GM12878 (cell line): ENCODE results near the gene CACNA2D1. TPM values are rescaled to one million over a fixed set of nuclear protein-coding genes. Genes with fewer than 3 reads are reported as not detected.

Source experiments
- ATAC-seq: fragments of 200-7000 bp; cut with Tn5 transposase; 3 replicates; pipeline ENCODE4 v1.9.1; 2020; ENCODE audit warnings: mild to moderate bottlenecking, moderate library complexity
- BruUV-seq: library from RNA; stranded (reverse); fragments of 400-500 nt; replicated peaks from 2 replicates; lab custom pipeline; 2021; lab: Mats Ljungman, UMichigan
- CTCF ChIA-PET: fragments of 300-600 bp; sonication (Branson Sonifier 250); formaldehyde crosslinking; extraction: SDS; loops from one replicate; lab custom pipeline; 2021; ENCODE audit warnings: inconsistent platforms; lab: Yijun Ruan, JAX
- POLR2A ChIA-PET: fragments of 350-600 bp; formaldehyde crosslinking; extraction: SDS; loops from one replicate; lab custom pipeline; 2021; ENCODE audit warnings: inconsistent platforms; lab: Charles Lee
- RAD21 ChIA-PET: fragments of 300-600 bp; sonication (Branson Sonifier 250); formaldehyde crosslinking; loops from one replicate; lab custom pipeline; 2023; ENCODE audit warnings: antibody characterized with exemption; ENCODE audit not compliant: unreplicated experiment; lab: Charles Lee
- SMC1A ChIA-PET: fragments of 300-600 bp; sonication (Branson Sonifier 250); formaldehyde crosslinking; loops from one replicate; lab custom pipeline; 2023; ENCODE audit not compliant: unreplicated experiment, uncharacterized antibody; lab: Charles Lee
- DNase-seq: peaks from one replicate; pipeline ENCODE4 v3.0.0-alpha.2; 2011; ENCODE audit warnings: low read depth, low spot score
- FAIRE-seq: peaks from 3 replicates; lab custom pipeline; 2011; peaks lifted over from hg19 to GRCh38; lab: Jason Lieb, UNC
- H2AFZ ChIP-seq: 2 replicates; pipeline ENCODE4 v1.6.0; 2011; ENCODE audit warnings: low read depth, low read length, control low read depth; ENCODE audit not compliant: control insufficient read depth
- H3K27ac ChIP-seq: 2 replicates; pipeline ENCODE4 v1.5.1; 2011; ENCODE audit warnings: control low read depth; ENCODE audit not compliant: control insufficient read depth, insufficient read depth
- H3K27me3 ChIP-seq, 2 experiments: replicated peaks in 1 of 2; 2 replicates each; pipeline versions ENCODE4 v1.6.0 to v1.6.1; 2011; ENCODE audit warnings: low read length in 1 of 2; ENCODE audit not compliant: control insufficient read depth in 2 of 2, insufficient read depth in 2 of 2
- H3K36me3 ChIP-seq, 2 experiments: 2 replicates each; pipeline ENCODE4 v1.5.1; 2011; ENCODE audit warnings: low read length in 1 of 2; ENCODE audit not compliant: control insufficient read depth in 2 of 2, insufficient read depth in 2 of 2
- H3K4me1 ChIP-seq: 2 replicates; pipeline ENCODE4 v1.6.1; 2011; ENCODE audit warnings: mild to moderate bottlenecking, low read length, moderate library complexity, mixed read lengths; ENCODE audit not compliant: control insufficient read depth, insufficient read depth
- H3K4me2 ChIP-seq: 2 replicates; pipeline ENCODE4 v1.6.0; 2011; ENCODE audit warnings: control low read depth; ENCODE audit not compliant: control insufficient read depth, insufficient read depth
- H3K4me3 ChIP-seq: fragments of 200-600 bp; sonication (generic); 2 replicates; pipeline ENCODE4 v1.5.1; 2016
- H3K79me2 ChIP-seq: 2 replicates; pipeline ENCODE4 v1.6.0; 2011; ENCODE audit warnings: low read length; ENCODE audit not compliant: control insufficient read depth, insufficient read depth
- H3K9ac ChIP-seq: 2 replicates; pipeline ENCODE4 v1.8.0; 2011; ENCODE audit warnings: low read length, control low read depth, mixed read lengths; ENCODE audit not compliant: control insufficient read depth, insufficient read depth
- H3K9me3 ChIP-seq: replicated peaks from 3 replicates; pipeline ENCODE4 v1.5.1; 2011; ENCODE audit warnings: mild to moderate bottlenecking, low read length; ENCODE audit not compliant: control insufficient read depth, insufficient read depth
- H4K20me1 ChIP-seq: 2 replicates; pipeline ENCODE4 v1.6.0; 2011; ENCODE audit not compliant: control insufficient read depth, insufficient read depth
- CBX5 ChIP-seq: sonication (generic); IDR thresholded peaks from 2 replicates; pipeline ENCODE4 v1.6.1; 2016; ENCODE audit warnings: low read depth, moderate library complexity, mild to moderate bottlenecking, inconsistent platforms
- ETV6 ChIP-seq, 2 experiments: fragments of 450-650 bp in 1 of 2; IDR thresholded peaks in 1 of 2; conservative IDR thresholded peaks in 1 of 2; 2 replicates each; pipeline ENCODE4 v1.6.1; 2014; ENCODE audit warnings: antibody characterized with exemption in 1 of 2, borderline replicate concordance in 1 of 2, low read depth in 1 of 2, mild to moderate bottlenecking in 1 of 2, moderate library complexity in 1 of 2
- FOXM1 ChIP-seq: IDR thresholded peaks from 2 replicates; pipeline ENCODE4 v1.6.1; 2012; ENCODE audit warnings: low read depth, mild to moderate bottlenecking, inconsistent platforms, low read length, moderate library complexity
- MYB ChIP-seq: fragments of 150-350 bp; IDR thresholded peaks from 2 replicates; pipeline ENCODE4 v1.6.1; 2014; ENCODE audit warnings: mild to moderate bottlenecking, low read depth, low read length, borderline replicate concordance
- NR2C2 ChIP-seq: IDR thresholded peaks from 2 replicates; pipeline ENCODE4 v1.6.1; 2011; ENCODE audit warnings: borderline replicate concordance, low read depth; ENCODE audit not compliant: control insufficient read depth, insufficient read length
- POU2F2 ChIP-seq: IDR thresholded peaks from 3 replicates; pipeline ENCODE4 v1.6.1; 2011; ENCODE audit warnings: low read depth, mild to moderate bottlenecking, low read length, borderline replicate concordance
- PRDM15 ChIP-seq: fragments of 450-650 bp; formaldehyde crosslinking; IDR thresholded peaks from 2 replicates; pipeline ENCODE4 v1.4.0; 2020; ENCODE audit warnings: mild to moderate bottlenecking, moderate library complexity
- SIX5 ChIP-seq: IDR thresholded peaks from 2 replicates; pipeline ENCODE4 v1.6.1; 2011; ENCODE audit warnings: mild to moderate bottlenecking, low read depth, low read length, moderate library complexity; ENCODE audit not compliant: severe bottlenecking
- YBX1 ChIP-seq: fragments of 450-650 bp; IDR thresholded peaks from 2 replicates; pipeline ENCODE4 v1.6.1; 2016; ENCODE audit warnings: antibody characterized with exemption
- ZBTB40 ChIP-seq: fragments of 450-650 bp; IDR thresholded peaks from 2 replicates; pipeline ENCODE4 v1.6.1; 2016; ENCODE audit warnings: mild to moderate bottlenecking, moderate library complexity, borderline replicate concordance
- ZNF384 ChIP-seq: IDR thresholded peaks from 2 replicates; pipeline ENCODE4 v1.6.1; 2012; ENCODE audit warnings: low read depth, mild to moderate bottlenecking, low read length, improper control_type of control experiment, borderline replicate concordance
- WGBS: methylation state at CpG from one replicate; pipeline ENCODE4 v1.1.6; 2016; ENCODE audit warnings: low lambda C conversion rate; ENCODE audit not compliant: insufficient replicate concordance, insufficient coverage; ENCODE audit errors: missing lambda C conversion rate; 5-methylcytosine and 5-hydroxymethylcytosine counted together
- in situ Hi-C: fragments of 300-500 bp; cut with MboI; formaldehyde crosslinking; loops from 9 replicates; pipeline ENCODE4 v1.14.3; 2018; ENCODE audit warnings: mixed read lengths
- intact Hi-C: fragments of 100-400 bp; cut with micrococcal nuclease; formaldehyde crosslinking; loops from one replicate; pipeline ENCODE4 v1.14.2; 2022; ENCODE audit not compliant: unreplicated experiment
- polyA plus RNA-seq, 11 experiments: library from polyadenylated mRNA; depleted of rRNA in 4 of 11; unstranded in 6 of 11; stranded (reverse) in 5 of 11; fragments of >200 nt; fragmentation: Nextera tagmentation in 4 of 11; fragmentation: Illumina TruSeq in 1 of 11; extraction: Ambion mirVana in 4 of 11; extraction: Trizol in 1 of 11; gene quantifications; 1 replicate in 1 of 11; 2 replicates in 10 of 11; pipeline versions ENCODE4 v1.2.1 to v1.2.3, GENCODE V29; 2011 to 2016; ENCODE audit warnings: inconsistent platforms in 2 of 11, missing spikeins in 2 of 11, low read depth in 1 of 11
- total RNA-seq, 4 experiments: library from RNA; depleted of rRNA in 3 of 4; stranded (reverse); fragments of >200 nt in 3 of 4; fragmentation: Illumina TruSeq in 1 of 4; extraction: Trizol in 1 of 4; gene quantifications; 2 replicates each; pipeline versions ENCODE4 v1.2.1 to v1.2.3, GENCODE V29; 2013 to 2021
- TF ChIP-seq, protein P1 (sequence below): fragments of 450-650 bp; IDR thresholded peaks from 2 replicates; pipeline ENCODE4 v1.6.1; 2018; ENCODE audit warnings: mild to moderate bottlenecking, low read depth, moderate library complexity; ENCODE audit not compliant: partially characterized antibody

CACNA2D1 gene
- total and polyA plus RNA-seq, 10 of the 15 experiments (the other 5 are each of a cell fraction or from before 2014, with no cell fraction given): 0.14 to 14.8 (median 0.97) TPM

DNA sequence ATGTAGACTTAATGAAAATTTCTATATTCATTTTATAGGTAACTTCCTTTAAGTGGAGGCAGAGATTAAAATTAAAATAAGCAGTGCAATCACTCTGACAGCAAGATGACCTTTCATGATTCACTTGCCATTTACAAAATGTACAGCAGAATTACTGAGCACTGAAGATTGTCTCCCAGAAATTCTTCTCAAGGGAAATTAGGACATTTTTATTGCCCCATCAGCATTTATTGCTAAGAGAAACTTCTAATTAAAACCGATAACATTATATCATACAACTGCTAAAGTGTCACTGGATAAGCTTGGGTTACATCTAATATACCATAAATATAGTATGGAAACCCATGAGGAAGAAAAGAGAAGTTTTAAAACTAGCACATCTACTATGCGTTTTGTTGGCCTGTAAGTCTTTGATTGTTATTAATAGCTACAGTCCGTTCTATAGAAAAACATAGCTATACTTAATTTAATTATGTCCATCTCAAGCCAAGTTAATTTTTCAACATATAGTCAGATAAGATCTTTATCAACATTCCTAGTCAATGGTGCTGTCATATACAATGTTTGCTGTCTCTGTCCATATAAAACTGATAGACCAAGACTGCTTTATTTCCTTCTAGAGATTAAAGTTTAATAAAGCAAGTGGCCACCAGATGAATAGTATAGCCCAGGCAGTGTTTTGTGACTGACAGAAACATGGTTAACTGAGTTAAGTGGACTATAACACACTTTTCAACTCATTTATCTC lies 456.7 kb downstream of the CACNA2D1 start:
- POLR2A ChIA-PET: no interaction called here
- no TSS peak for BruUV-seq
- intact Hi-C loops (no loop called here), in situ Hi-C loops (no loop called here)
- Histone ChIP-seq H3K9me3 (no peaks in the 10 kb centered on the region), H3K27me3 (no peaks in the 10 kb centered on the region), H3K4me3 (no peak overlapping the region), H3K4me1 (no peaks in the 10 kb centered on the region), H2AFZ (no peak overlapping the region), H3K27ac (no peak overlapping the region), H4K20me1 (no peaks in the 10 kb centered on the region), H3K36me3 (no peaks in the 10 kb centered on the region), H3K79me2 (no peaks in the 10 kb centered on the region), H3K4me2 (no peak overlapping the region), H3K9ac (no peak overlapping the region)
- WGBS: 7% methylated on average over 3 of the region's 3 CpGs
- RAD21 ChIA-PET: no interaction called here
- FAIRE-seq: no peak
- SMC1A ChIA-PET: no interaction called here
- ATAC-seq: no peak
- DNase-seq: no peak
- CTCF ChIA-PET: interaction anchor here (0.9 kb wide), 1 partner anchor 440 kb away, joined by 3 read pairs; no protein-coding TSS in a partner anchor
- TF ChIP-seq ZNF384 (no peak), ETV6 (conservative IDR thresholded peaks at IDR 0.05 in 1 of 2, IDR thresholded peaks at IDR 0.05 in 1 of 2; ENCODE audit: borderline replicate concordance in 1 of 2, low read depth in 1 of 2) (no peak), POU2F2 (no peak), YBX1 (no peak), CBX5 (no peak), NR2C2 (no peak), MYB (no peak), FOXM1 (no peak), SIX5 (no peak), PRDM15 (CRISPR knock-in tag) (no peak), ZBTB40 (no peak)
- TF ChIP-seq, protein P1, sequence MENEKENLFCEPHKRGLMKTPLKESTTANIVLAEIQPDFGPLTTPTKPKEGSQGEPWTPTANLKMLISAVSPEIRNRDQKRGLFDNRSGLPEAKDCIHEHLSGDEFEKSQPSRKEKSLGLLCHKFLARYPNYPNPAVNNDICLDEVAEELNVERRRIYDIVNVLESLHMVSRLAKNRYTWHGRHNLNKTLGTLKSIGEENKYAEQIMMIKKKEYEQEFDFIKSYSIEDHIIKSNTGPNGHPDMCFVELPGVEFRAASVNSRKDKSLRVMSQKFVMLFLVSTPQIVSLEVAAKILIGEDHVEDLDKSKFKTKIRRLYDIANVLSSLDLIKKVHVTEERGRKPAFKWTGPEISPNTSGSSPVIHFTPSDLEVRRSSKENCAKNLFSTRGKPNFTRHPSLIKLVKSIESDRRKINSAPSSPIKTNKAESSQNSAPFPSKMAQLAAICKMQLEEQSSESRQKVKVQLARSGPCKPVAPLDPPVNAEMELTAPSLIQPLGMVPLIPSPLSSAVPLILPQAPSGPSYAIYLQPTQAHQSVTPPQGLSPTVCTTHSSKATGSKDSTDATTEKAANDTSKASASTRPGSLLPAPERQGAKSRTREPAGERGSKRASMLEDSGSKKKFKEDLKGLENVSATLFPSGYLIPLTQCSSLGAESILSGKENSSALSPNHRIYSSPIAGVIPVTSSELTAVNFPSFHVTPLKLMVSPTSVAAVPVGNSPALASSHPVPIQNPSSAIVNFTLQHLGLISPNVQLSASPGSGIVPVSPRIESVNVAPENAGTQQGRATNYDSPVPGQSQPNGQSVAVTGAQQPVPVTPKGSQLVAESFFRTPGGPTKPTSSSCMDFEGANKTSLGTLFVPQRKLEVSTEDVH: no peak
